ENCODE results near the gene KCNIP1. TPM values are rescaled to one million over a fixed set of nuclear protein-coding genes. Genes with fewer than 3 reads are reported as not detected.
A peak's percentile ranks its signal among the peaks of the same experiment; 100 is the strongest.

Gene KCNIP1
- total RNA-seq, 2 donors from 2014 or later = 0.52 to 0.99 TPM

DNA sequence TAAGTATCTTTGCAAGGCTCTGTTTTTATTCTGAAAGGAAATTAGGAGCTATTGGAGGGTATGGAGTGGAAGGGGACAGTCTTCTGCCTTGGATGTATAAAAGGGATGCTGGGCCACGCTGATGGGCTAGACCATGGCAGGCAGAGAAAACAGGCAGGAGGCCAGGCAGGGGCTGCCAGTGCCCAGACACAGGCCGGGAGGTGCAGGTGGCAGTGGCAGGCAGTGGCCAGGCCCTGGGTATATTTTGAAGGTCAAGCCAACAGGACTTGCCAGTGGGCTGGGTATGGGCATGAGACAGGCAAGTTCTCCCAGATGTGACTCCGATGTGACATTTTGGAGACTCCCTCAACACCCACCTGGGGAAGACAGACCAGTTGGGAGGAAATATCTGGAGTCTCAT lies 131.9 kb downstream of the KCNIP1 start:
- H3K27ac ChIP-seq = no peak overlapping the region
- intact Hi-C loops (cut with DNase I) = loop anchor here (5.0 kb wide), 1 partner anchor 157 kb away; no protein-coding TSS in a partner anchor
- TF ChIP-seq POLR2A (IDR thresholded peaks at IDR 0.05) = no peak
- H3K4me3 ChIP-seq = no peak overlapping the region
- H3K27me3 ChIP-seq = no peaks in the 10 kb centered on the region
- H3K36me3 ChIP-seq (replicated peaks in 1 of 2; ENCODE audit: insufficient read depth in 1 of 2, low read depth in 2 of 2) = no peaks in the 10 kb centered on the region
- WGBS, 2 donors = 51 to 58% methylated on average over 3 of the region's 3 CpGs
- H3K4me1 ChIP-seq = peaks cover 32% of the 10 kb centered on the region
- no peak for DNase-seq
- no peaks in the 10 kb centered on the region for H3K9me3 ChIP-seq
- ATAC-seq = no peak

DNA sequence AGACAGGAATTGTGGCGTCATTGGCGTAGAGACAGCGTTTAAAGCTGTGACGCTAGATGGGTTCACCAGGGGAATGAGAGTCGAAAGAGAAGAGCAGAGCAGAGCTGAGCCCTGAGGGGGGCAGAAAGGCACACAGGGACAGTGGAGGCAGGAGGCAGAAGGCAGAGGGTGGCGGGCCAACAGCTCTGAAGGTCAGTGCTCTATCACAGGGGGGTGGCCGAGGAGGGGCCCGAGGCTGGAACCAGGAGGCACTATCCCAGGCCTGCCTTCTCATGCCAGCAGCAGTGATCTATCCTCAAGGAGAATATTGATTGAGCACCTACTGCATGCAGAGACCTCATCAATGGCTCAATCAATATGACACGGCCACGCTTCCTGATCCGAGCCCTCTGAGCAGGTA lies 132.4 kb downstream of the KCNIP1 start:
- Histone ChIP-seq H3K27me3 (no peaks in the 10 kb centered on the region), H3K4me3 (no peak overlapping the region), H3K36me3 (replicated peaks in 1 of 2; ENCODE audit: insufficient read depth in 1 of 2, low read depth in 2 of 2) (no peaks in the 10 kb centered on the region), H3K27ac (no peak overlapping the region), H3K4me1 (peaks cover 29% of the 10 kb centered on the region), H3K9me3 (no peaks in the 10 kb centered on the region)
- TF ChIP-seq POLR2A (IDR thresholded peaks at IDR 0.05) (no peak), CTCF (IDR thresholded peaks at IDR 0.05) (no peak)
- 80 to 85% methylated on average over 11 of the region's 11 CpGs for WGBS, 2 donors
- no peak for DNase-seq
- intact Hi-C loops (cut with DNase I) = loop anchor here (5.0 kb wide), 1 partner anchor 156 kb away; no protein-coding TSS in a partner anchor
- no peak for ATAC-seq

- Histone ChIP-seq H3K4me1 (peaks cover 22% of the 10 kb centered on the region), H3K36me3 (replicated peaks in 1 of 2; ENCODE audit: insufficient read depth in 1 of 2, low read depth in 2 of 2) (no peaks in the 10 kb centered on the region), H3K27me3 (no peaks in the 10 kb centered on the region), H3K27ac (no peak overlapping the region), H3K9me3 (no peaks in the 10 kb centered on the region), H3K4me3 (no peak overlapping the region)
- TF ChIP-seq CTCF (IDR thresholded peaks at IDR 0.05) = no peak
- WGBS, 2 donors = 55 to 67% methylated on average over 8 of the region's 8 CpGs
- intact Hi-C loops (cut with DNase I) = loop anchor here (5.0 kb wide), 1 partner anchor 155 kb away; no protein-coding TSS in a partner anchor
- no peak for ATAC-seq
- DNase-seq = no peak
Measured at GRCh38 chr5:170636801-170637477, 133.1 kb downstream of the KCNIP1 start.

DNA sequence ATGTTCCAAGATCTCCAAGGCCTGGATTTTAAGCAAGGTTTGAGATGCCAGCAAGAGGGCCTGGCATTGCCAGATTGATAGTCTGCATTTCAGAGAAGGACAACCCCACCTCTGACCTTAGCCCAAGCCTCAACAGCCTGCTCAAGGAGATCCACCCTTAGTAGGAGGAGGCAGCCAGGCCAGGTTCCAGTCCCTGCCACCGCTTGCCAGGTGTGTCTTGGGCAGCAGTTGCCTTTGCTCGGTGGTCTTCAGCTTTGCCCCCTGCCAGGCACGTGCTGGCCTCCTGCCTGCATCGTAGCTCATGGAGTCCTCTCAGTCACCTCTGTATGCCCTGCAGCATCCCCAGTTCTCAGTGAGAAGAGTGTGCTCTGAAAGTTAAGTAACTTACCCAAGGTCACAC lies 134.2 kb downstream of the KCNIP1 start:
- intact Hi-C loops (cut with DNase I) = loop anchor here (5.0 kb wide), 1 partner anchor 154 kb away; no protein-coding TSS in a partner anchor
- no peak for TF ChIP-seq POLR2A (IDR thresholded peaks at IDR 0.05)
- no peak for TF ChIP-seq CTCF (IDR thresholded peaks at IDR 0.05)

GRCh38 chr5:170638454-170639220 lies 134.8 kb downstream of the KCNIP1 start:
- Histone ChIP-seq H3K4me3 (no peak overlapping the region), H3K36me3 (replicated peaks in 1 of 2; ENCODE audit: insufficient read depth in 1 of 2, low read depth in 2 of 2) (no peaks in the 10 kb centered on the region), H3K27me3 (no peaks in the 10 kb centered on the region), H3K27ac (no peak overlapping the region), H3K4me1 (peaks cover 8% of the 10 kb centered on the region), H3K9me3 (no peaks in the 10 kb centered on the region)
- TF ChIP-seq POLR2A (IDR thresholded peaks at IDR 0.05) (no peak), CTCF (IDR thresholded peaks at IDR 0.05) (peak; percentile 63 to 83 (median 72))
- intact Hi-C loops (cut with DNase I) = loop anchor here (5.0 kb wide), 1 partner anchor 154 kb away; no protein-coding TSS in a partner anchor
- peak; percentile 55 to 72 (median 68) for DNase-seq
- ATAC-seq = peak; percentile 54
- 34 to 38% methylated on average over 12 to 15 of the region's 15 CpGs for WGBS, 2 donors

More for the DNA sequence above, 134.2 kb downstream of the KCNIP1 start:
- no peaks in the 10 kb centered on the region for H3K9me3 ChIP-seq
- no peak overlapping the region for H3K4me3 ChIP-seq
- H3K27ac ChIP-seq = no peak overlapping the region
- ATAC-seq = no peak
- peaks cover 11% of the 10 kb centered on the region for H3K4me1 ChIP-seq
- WGBS, 2 donors = 54 to 80% methylated on average over 4 of the region's 4 CpGs
- DNase-seq = no peak
- no peaks in the 10 kb centered on the region for H3K27me3 ChIP-seq
- no peaks in the 10 kb centered on the region for H3K36me3 ChIP-seq (replicated peaks in 1 of 2; ENCODE audit: insufficient read depth in 1 of 2, low read depth in 2 of 2)

Data from body of pancreas (tissue), 4 donors.